LNCaP clone FGC (cell line): ENCODE measurements around the gene PCBP3.
A peak's percentile ranks its signal among the peaks of the same experiment; 100 is the strongest.

ENCODE experiments used
- DNase-seq: peaks from one replicate; pipeline ENCODE4 v3.0.0-alpha.2; 2011; ENCODE audit warnings: low read depth
- H3K4me3 ChIP-seq: 2 replicates; pipeline ENCODE4 v1.5.1; 2011; ENCODE audit warnings: mild to moderate bottlenecking, low read depth, low read length, control low read depth
- CTCF ChIP-seq: IDR thresholded peaks from 2 replicates; pipeline ENCODE4 v1.5.1; 2012; ENCODE audit warnings: mild to moderate bottlenecking; ENCODE audit not compliant: control insufficient read depth, insufficient read depth; ENCODE audit errors: extremely low read depth

The PCBP3 gene

GRCh38 chr21:45976701-45977311, 333.3 kb downstream of the PCBP3 start:
- no peak for DNase-seq
- H3K4me3 ChIP-seq, result no peak overlapping the region
- no peak for TF ChIP-seq CTCF

DNA sequence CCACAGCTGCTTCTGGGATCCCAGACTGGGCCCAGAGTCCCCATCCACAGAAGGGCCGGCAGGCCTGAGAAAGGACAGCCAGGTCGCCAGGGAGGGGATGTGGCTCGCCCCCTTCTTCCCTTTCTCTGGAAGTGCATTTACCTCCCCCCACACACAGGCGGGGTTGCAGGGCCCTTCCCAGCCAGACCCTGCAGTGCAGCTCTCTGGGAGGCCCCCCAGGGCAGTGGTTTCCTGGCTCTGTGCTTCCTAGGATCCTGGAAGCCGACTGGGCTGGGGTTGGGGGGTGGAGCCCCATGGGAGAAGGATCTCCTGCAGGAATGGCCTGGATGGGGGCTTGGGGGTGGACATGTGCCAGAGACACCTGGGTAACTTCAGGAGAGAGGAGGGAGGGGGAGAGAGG, 333.9 kb downstream of the PCBP3 start:
- no peak for TF ChIP-seq CTCF
- no peak overlapping the region for H3K4me3 ChIP-seq
- no peak for DNase-seq

- no peak for DNase-seq
- H3K4me3 ChIP-seq, result no peak overlapping the region
- no peak for TF ChIP-seq CTCF
Measured at GRCh38 chr21:45979141-45979631, 335.7 kb downstream of the PCBP3 start.

DNA sequence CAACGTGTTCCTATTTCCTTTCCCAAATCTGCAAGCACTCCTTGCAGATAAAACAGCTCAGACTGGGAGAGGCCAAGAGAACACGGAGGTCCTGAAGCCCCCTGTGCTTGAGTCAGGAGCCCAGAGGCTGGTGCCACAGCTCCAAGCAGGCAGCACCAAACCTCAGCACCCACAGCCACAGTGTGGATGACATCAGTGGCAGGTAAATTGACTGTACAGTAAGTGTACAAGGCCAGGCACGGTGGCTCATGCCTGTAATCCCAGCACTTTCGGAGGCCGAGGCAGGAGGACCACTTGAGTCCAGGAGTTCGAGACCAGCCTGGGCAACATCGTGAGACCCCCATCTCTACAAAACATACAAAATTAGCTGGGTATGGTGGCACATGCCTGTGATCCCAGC, 336.1 kb downstream of the PCBP3 start:
- DNase-seq, result no peak
- H3K4me3 ChIP-seq, result no peak overlapping the region
- no peak for TF ChIP-seq CTCF

GRCh38 chr21:45980271-45980670, 336.7 kb downstream of the PCBP3 start:
- no peak for TF ChIP-seq CTCF
- H3K4me3 ChIP-seq, result no peak overlapping the region
- no peak for DNase-seq

- TF ChIP-seq CTCF, result no peak
- H3K4me3 ChIP-seq, result peak overlapping the region; percentile 41
- no peak for DNase-seq
Measured at GRCh38 chr21:45980697-45981096, 337.2 kb downstream of the PCBP3 start.
